Measurements from ENCODE around the gene EFCAB14. TPM values are rescaled to one million over a fixed set of nuclear protein-coding genes. Genes with fewer than 3 reads are reported as not detected.
"Not testable (repeated sequence)": the region's sequence is repeated elsewhere in the genome, so short reads cannot be mapped to it uniquely, and the experiment has no call there.

EFCAB14 gene
- total and polyA plus RNA-seq, 4 donors, result 20.8 to 132 (median 73.4) TPM

DNA sequence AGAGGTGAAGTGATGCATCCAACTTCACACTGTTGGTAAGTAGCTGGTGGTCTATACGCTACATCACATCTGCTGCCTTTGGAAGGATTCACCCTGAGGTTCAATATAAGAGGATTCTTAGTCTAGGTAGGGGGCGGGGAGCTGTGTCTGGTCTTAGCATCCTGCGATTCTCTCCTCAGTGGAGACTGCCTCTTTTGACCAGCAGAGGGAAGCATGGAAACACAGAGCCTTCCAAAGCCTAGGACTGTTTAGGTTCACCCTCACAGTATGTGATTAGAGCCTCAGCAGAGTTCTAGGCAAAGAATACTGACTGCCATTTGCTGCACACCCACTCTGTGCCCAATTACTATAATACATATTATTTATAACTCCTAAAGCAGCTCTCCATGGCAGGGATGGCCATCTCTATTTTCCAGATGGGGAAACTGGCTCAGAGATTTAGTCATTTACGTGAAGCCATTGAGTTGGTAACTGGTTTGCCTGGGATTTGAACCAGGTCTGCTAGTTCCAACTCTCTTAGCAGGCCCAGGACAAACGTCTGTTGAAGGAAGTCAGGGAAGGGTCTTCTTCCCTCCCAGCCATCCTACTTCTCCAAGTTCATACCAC lies 28.9 kb upstream of the EFCAB14 start:
- TF ChIP-seq, protein P1, sequence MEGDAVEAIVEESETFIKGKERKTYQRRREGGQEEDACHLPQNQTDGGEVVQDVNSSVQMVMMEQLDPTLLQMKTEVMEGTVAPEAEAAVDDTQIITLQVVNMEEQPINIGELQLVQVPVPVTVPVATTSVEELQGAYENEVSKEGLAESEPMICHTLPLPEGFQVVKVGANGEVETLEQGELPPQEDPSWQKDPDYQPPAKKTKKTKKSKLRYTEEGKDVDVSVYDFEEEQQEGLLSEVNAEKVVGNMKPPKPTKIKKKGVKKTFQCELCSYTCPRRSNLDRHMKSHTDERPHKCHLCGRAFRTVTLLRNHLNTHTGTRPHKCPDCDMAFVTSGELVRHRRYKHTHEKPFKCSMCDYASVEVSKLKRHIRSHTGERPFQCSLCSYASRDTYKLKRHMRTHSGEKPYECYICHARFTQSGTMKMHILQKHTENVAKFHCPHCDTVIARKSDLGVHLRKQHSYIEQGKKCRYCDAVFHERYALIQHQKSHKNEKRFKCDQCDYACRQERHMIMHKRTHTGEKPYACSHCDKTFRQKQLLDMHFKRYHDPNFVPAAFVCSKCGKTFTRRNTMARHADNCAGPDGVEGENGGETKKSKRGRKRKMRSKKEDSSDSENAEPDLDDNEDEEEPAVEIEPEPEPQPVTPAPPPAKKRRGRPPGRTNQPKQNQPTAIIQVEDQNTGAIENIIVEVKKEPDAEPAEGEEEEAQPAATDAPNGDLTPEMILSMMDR (IDR thresholded peaks at IDR 0.05; ENCODE audit: control extremely low read depth, extremely low read depth), result peak; percentile 72
- ATAC-seq (ENCODE audit: insufficient read depth, low FRiP score) (peak; percentile 64), DNase-seq (peak; percentile 36 to 67 (median 48))
- Histone ChIP-seq H3K9ac (ENCODE audit: insufficient read depth in 1 of 2, low read length in 2 of 2) (no peak overlapping the region), H3K4me1 (ENCODE audit: control insufficient read depth in 5 of 5, insufficient read depth in 5 of 5, low read length in 5 of 5) (peaks cover 0 to 12% (median 0%) of the 10 kb centered on the region in 5 donors), H3K9me3 (ENCODE audit: control insufficient read depth in 4 of 4, insufficient read depth in 3 of 4, low read length in 3 of 4) (no peaks in the 10 kb centered on the region), H3K4me3 (no peak overlapping the region), H3K27ac (ENCODE audit: low read depth in 1 of 2, low read length in 1 of 2) (no peak overlapping the region), H3K27me3 (ENCODE audit: control insufficient read depth in 3 of 3, insufficient read depth in 3 of 3, low read length in 2 of 3) (no peaks in the 10 kb centered on the region), H3K36me3 (ENCODE audit: control insufficient read depth in 4 of 4, insufficient read depth in 4 of 4, low read length in 4 of 4) (no peaks in the 10 kb centered on the region)
- WGBS, 2 donors, result 31 to 32% methylated on average over 5 of the region's 5 CpGs

GRCh38 chr1:46742069-46742468 lies 23.2 kb upstream of the EFCAB14 start:
- no peak overlapping the region for H3K9ac ChIP-seq (ENCODE audit: insufficient read depth in 1 of 2, low read length in 2 of 2)
- no peak overlapping the region for H3K27ac ChIP-seq (ENCODE audit: low read depth in 1 of 2, low read length in 1 of 2)
- TF ChIP-seq, protein P1 (IDR thresholded peaks at IDR 0.05; ENCODE audit: control extremely low read depth, extremely low read depth), result no peak
- DNase-seq (no peak), ATAC-seq (ENCODE audit: insufficient read depth, low FRiP score) (no peak)
- no peaks in the 10 kb centered on the region for H3K4me1 ChIP-seq (ENCODE audit: control insufficient read depth in 5 of 5, insufficient read depth in 5 of 5, low read length in 5 of 5)
- H3K36me3 ChIP-seq (ENCODE audit: control insufficient read depth in 4 of 4, insufficient read depth in 4 of 4, low read length in 4 of 4), result no peaks in the 10 kb centered on the region
- no peak overlapping the region for H3K4me3 ChIP-seq
- H3K9me3 ChIP-seq (ENCODE audit: control insufficient read depth in 4 of 4, insufficient read depth in 3 of 4, low read length in 3 of 4), result no peaks in the 10 kb centered on the region
- no peaks in the 10 kb centered on the region for H3K27me3 ChIP-seq (ENCODE audit: control insufficient read depth in 3 of 3, insufficient read depth in 3 of 3, low read length in 2 of 3)
- 72 to 77% methylated on average over 3 of the region's 3 CpGs for WGBS, 2 donors

GRCh38 chr1:46735708-46736324 lies 16.9 kb upstream of the EFCAB14 start:
- Histone ChIP-seq H3K36me3 (ENCODE audit: control insufficient read depth in 4 of 4, insufficient read depth in 4 of 4, low read length in 4 of 4) (no peaks in the 10 kb centered on the region), H3K4me1 (ENCODE audit: control insufficient read depth in 5 of 5, insufficient read depth in 5 of 5, low read length in 5 of 5) (no peaks in the 10 kb centered on the region), H3K4me3 (no peak overlapping the region), H3K27ac (ENCODE audit: low read depth in 1 of 2, low read length in 1 of 2) (no peak overlapping the region), H3K27me3 (ENCODE audit: control insufficient read depth in 3 of 3, insufficient read depth in 3 of 3, low read length in 2 of 3) (no peaks in the 10 kb centered on the region), H3K9me3 (ENCODE audit: control insufficient read depth in 4 of 4, insufficient read depth in 3 of 4, low read length in 3 of 4) (no peaks in the 10 kb centered on the region), H3K9ac (ENCODE audit: insufficient read depth in 1 of 2, low read length in 2 of 2) (no peak overlapping the region)
- TF ChIP-seq, protein P1 (IDR thresholded peaks at IDR 0.05; ENCODE audit: control extremely low read depth, extremely low read depth), result no peak
- ATAC-seq (ENCODE audit: insufficient read depth, low FRiP score) (no peak), DNase-seq (peak; percentile 67 to 85 (median 75))
- 0 to 2% methylated on average over 3 of the region's 3 CpGs for WGBS, 2 donors

DNA sequence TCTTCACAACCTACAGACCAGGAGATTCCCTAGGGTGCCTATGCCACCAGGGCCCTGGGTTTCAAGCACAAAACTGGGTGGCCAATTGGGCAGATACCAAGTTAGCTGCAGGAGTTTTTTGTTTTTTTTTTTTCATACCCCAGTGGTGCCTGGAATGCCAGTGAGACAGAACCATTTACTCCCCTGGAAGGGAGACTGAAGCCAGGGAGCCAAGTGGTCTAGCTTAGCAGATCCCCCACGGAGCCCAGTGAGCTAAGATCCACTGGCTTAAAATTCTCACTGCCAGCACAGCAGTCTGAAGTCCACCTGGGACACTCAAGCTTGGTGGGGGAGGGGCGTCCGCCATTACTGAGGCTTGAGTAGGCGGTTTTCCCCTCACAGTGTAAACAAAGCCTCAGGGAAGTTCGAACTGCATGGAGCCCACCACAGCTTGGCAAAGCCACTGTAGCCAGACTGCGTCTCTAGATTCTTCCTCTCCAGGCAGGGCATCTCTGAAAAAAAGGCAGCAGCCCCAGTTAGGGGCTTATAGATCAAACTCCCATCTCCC lies 9.5 kb upstream of the EFCAB14 start:
- H3K27ac ChIP-seq (ENCODE audit: low read depth in 1 of 2, low read length in 1 of 2); ATAC-seq (ENCODE audit: insufficient read depth, low FRiP score); H3K4me3 ChIP-seq; H3K4me1 ChIP-seq (ENCODE audit: control insufficient read depth in 5 of 5, insufficient read depth in 5 of 5, low read length in 5 of 5); H3K27me3 ChIP-seq (ENCODE audit: control insufficient read depth in 3 of 3, insufficient read depth in 3 of 3, low read length in 2 of 3); H3K36me3 ChIP-seq (ENCODE audit: control insufficient read depth in 4 of 4, insufficient read depth in 4 of 4, low read length in 4 of 4); DNase-seq; H3K9me3 ChIP-seq (ENCODE audit: control insufficient read depth in 4 of 4, insufficient read depth in 3 of 4, low read length in 3 of 4); H3K9ac ChIP-seq (ENCODE audit: insufficient read depth in 1 of 2, low read length in 2 of 2): not testable (repeated sequence)
- WGBS, 2 donors, result 36 to 47% methylated on average over 6 of the region's 6 CpGs
